Lung (tissue), 12 donors: Measurements from ENCODE around the gene WEE1. TPM values are rescaled to one million over a fixed set of nuclear protein-coding genes. Genes with fewer than 3 reads are reported as not detected.

Experiments used
- ATAC-seq: fragments of 200-7000 bp; cut with Tn5 transposase; one replicate; pipeline ENCODE4 v1.9.1; 2020; ENCODE audit warnings: moderate number of reproducible peaks; ENCODE audit not compliant: insufficient read depth, low FRiP score
- DNase-seq, 3 donors: peaks; one replicate each; pipeline ENCODE4 v3.0.0-alpha.2; 2013 to 2017
- H3K27ac ChIP-seq, 2 donors: one replicate each; pipeline ENCODE4 v1.5.1; 2013; ENCODE audit warnings: mild to moderate bottlenecking in 2 of 2, moderate library complexity in 2 of 2, control low read depth in 1 of 2, inconsistent platforms in 1 of 2, low read depth in 1 of 2, low read length in 1 of 2
- H3K27me3 ChIP-seq, 3 donors: one replicate each; pipeline ENCODE4 v1.5.1; 2013; ENCODE audit warnings: low read length in 2 of 3; ENCODE audit not compliant: control insufficient read depth in 3 of 3, insufficient read depth in 3 of 3
- H3K36me3 ChIP-seq, 4 donors: one replicate each; pipeline ENCODE4 v1.5.1; 2013; ENCODE audit warnings: low read length in 4 of 4, mild to moderate bottlenecking in 1 of 4, moderate library complexity in 1 of 4; ENCODE audit not compliant: control insufficient read depth in 4 of 4, insufficient read depth in 4 of 4
- H3K4me1 ChIP-seq, 5 donors: one replicate each; pipeline ENCODE4 v1.5.1; 2013; ENCODE audit warnings: low read length in 5 of 5, mild to moderate bottlenecking in 2 of 5, moderate library complexity in 1 of 5; ENCODE audit not compliant: control insufficient read depth in 5 of 5, insufficient read depth in 5 of 5
- H3K4me3 ChIP-seq: one replicate; pipeline ENCODE4 v1.5.1; 2013; ENCODE audit warnings: mild to moderate bottlenecking, control low read depth, moderate library complexity
- H3K9ac ChIP-seq, 2 donors: one replicate each; pipeline ENCODE4 v1.5.1; 2013; ENCODE audit warnings: low read length in 2 of 2, control low read depth in 1 of 2; ENCODE audit not compliant: insufficient read depth in 1 of 2
- H3K9me3 ChIP-seq, 4 donors: one replicate each; pipeline ENCODE4 v1.5.1; 2013; ENCODE audit warnings: low read length in 3 of 4, mild to moderate bottlenecking in 1 of 4, moderate library complexity in 1 of 4; ENCODE audit not compliant: control insufficient read depth in 4 of 4, insufficient read depth in 3 of 4
- WGBS, 2 donors: extraction: QIAGEN DNeasy Blood & Tissue Kit; methylation state at CpG; one replicate each; pipeline ENCODE4 v1.1.7; 2013; 5-methylcytosine and 5-hydroxymethylcytosine counted together
- polyA plus RNA-seq, 2 donors: library from polyadenylated mRNA; stranded (reverse); fragments of 200-250 nt; gene quantifications; one replicate each; pipeline ENCODE4 v1.2.1, GENCODE V29; 2013
- total RNA-seq, 2 donors: library from RNA; depleted of rRNA in 1 of 2; stranded (reverse); fragments of >200 nt in 1 of 2; gene quantifications; one replicate each; pipeline ENCODE4 v1.2.1, GENCODE V29; 2014 to 2021
- TF ChIP-seq, protein P1 (sequence below): IDR thresholded peaks from 2 replicates; pipeline ENCODE4 v1.5.1; 2012; ENCODE audit warnings: mild to moderate bottlenecking; ENCODE audit errors: control extremely low read depth, extremely low read depth
- donor health status: control.
- donor health status: control.
- donor health status: Bipolar disorder and iron deficiency.
- donor health status: healthy.
- donor health status: DM: yes; HTN: yes; CAD: no.

WEE1 gene
- total and polyA plus RNA-seq, 4 donors, result 5.0 to 48.9 (median 9.7) TPM

DNA sequence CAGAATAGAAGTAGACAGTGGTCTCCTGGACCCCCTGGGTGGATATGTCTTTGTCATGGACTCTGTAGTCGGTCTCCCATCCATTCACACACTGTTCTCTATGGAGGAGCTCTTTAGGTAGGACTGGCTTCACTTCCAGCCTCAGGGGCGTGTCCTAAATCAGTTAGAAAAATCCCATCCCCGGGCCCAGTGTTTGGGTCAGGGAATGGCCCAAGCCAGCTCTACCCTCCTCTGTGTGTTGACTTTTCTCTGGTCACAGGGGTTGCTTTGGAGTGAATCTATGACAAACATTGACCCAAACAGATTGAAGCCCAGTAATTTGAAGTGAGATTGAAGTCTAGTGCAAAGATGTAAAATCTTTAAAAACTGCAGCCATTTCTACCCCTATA, 34.0 kb downstream of the WEE1 start:
- H3K27ac ChIP-seq, result no peak overlapping the region
- H3K9ac ChIP-seq, result no peak overlapping the region
- H3K36me3 ChIP-seq, result no peaks in the 10 kb centered on the region
- DNase-seq, result no peak
- WGBS, 2 donors, result 79 to 88% methylated on average over 3 of the region's 3 CpGs
- no peak overlapping the region for H3K4me3 ChIP-seq
- TF ChIP-seq, protein P1, sequence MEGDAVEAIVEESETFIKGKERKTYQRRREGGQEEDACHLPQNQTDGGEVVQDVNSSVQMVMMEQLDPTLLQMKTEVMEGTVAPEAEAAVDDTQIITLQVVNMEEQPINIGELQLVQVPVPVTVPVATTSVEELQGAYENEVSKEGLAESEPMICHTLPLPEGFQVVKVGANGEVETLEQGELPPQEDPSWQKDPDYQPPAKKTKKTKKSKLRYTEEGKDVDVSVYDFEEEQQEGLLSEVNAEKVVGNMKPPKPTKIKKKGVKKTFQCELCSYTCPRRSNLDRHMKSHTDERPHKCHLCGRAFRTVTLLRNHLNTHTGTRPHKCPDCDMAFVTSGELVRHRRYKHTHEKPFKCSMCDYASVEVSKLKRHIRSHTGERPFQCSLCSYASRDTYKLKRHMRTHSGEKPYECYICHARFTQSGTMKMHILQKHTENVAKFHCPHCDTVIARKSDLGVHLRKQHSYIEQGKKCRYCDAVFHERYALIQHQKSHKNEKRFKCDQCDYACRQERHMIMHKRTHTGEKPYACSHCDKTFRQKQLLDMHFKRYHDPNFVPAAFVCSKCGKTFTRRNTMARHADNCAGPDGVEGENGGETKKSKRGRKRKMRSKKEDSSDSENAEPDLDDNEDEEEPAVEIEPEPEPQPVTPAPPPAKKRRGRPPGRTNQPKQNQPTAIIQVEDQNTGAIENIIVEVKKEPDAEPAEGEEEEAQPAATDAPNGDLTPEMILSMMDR, result no peak
- H3K27me3 ChIP-seq, result no peaks in the 10 kb centered on the region
- peaks cover 0 to 2% (median 0%) of the 10 kb centered on the region in 5 donors for H3K4me1 ChIP-seq
- H3K9me3 ChIP-seq, result peaks cover 0 to 3% (median 0%) of the 10 kb centered on the region in 4 donors
- no peak for ATAC-seq

DNA sequence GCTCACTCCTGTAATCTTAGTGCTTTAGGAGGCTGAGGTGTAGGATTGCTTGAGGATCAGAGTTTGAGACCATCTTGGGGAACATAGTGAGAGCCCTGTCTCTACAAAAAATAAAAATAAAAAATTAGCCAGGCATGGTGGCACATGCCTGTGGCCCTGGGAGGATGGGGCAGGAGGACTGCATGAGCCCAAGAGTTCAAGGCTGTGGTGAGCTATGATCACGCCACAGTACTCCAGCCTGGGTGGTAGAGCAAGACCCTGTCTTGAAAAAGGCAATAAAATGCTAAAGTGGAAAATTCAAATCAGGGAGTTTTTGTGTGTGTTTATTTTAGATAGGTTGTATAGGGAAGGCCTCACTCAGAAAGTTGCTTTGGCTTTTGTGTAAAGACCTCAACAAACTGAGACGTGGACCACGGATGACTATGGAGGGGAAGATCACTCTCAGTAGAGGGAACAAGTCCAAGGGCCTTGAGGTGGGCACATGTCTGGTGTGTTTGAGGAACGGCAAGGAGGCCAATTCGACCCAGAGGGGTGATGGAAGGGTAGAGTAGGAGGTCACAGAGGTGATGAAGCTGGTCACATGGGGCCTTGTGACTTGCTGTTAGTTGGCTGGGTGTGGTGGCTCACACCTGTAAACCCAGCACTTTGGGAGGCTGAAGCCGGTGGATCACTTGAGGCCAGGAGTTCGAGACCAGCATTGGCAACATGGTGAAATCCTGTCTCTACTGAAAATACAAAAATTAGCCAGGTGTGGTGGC, 35.7 kb downstream of the WEE1 start:
- Histone ChIP-seq H3K36me3 (no peaks in the 10 kb centered on the region), H3K27ac (no peak overlapping the region), H3K9me3 (no peaks in the 10 kb centered on the region), H3K4me1 (peaks cover 0 to 12% (median 4%) of the 10 kb centered on the region in 5 donors), H3K9ac (no peak overlapping the region), H3K4me3 (no peak overlapping the region), H3K27me3 (no peaks in the 10 kb centered on the region)
- ATAC-seq (no peak), DNase-seq (no peak)
- WGBS, 2 donors, result 94 to 95% methylated on average over 7 of the region's 7 CpGs
- TF ChIP-seq, protein P1, result no peak

DNA sequence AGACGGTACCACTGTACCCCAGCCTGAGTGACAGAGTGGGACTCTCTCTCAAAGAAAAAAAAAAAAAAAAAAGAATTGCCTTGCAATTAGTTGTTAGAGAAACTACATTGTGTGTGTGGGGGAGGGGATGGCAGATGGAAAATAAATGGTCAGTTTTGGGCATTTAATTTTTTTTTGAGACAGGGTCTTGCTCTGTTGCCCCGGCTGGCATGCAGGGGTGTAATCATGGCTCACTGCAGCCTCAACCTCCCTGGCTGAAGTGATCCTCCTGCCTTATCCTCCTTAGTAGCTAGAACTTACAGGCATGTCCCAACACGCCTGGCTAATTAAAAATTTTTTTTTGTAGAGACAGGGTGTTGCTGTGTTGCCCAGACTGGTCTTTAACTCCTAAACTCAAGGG, 36.4 kb downstream of the WEE1 start:
- Histone ChIP-seq H3K9ac (no peak overlapping the region), H3K4me3 (no peak overlapping the region), H3K27ac (no peak overlapping the region), H3K27me3 (no peaks in the 10 kb centered on the region), H3K9me3 (no peaks in the 10 kb centered on the region), H3K36me3 (no peaks in the 10 kb centered on the region), H3K4me1 (peaks cover 0 to 18% (median 4%) of the 10 kb centered on the region in 5 donors)
- ATAC-seq (no peak), DNase-seq (no peak)
- WGBS, 2 donors, result 97 to 98% methylated on average over 3 of the region's 3 CpGs
- TF ChIP-seq, protein P1, result no peak
